Measurements from ENCODE around the gene ARMC3. TPM values are rescaled to one million over a fixed set of nuclear protein-coding genes. Genes with fewer than 3 reads are reported as not detected.
"Not testable (repeated sequence)": the region's sequence is repeated elsewhere in the genome, so short reads cannot be mapped to it uniquely, and the experiment has no call there.

The ARMC3 gene
- total RNA-seq, 1 donor from 2014 or later = 0.38 TPM

GRCh38 chr10:22913474-22914092, 14.3 kb upstream of the ARMC3 start:
- intact Hi-C loops (cut with DNase I) = no loop called here
- no peak for DNase-seq (ENCODE audit: low spot score)

- intact Hi-C loops (cut with DNase I) = no loop called here
- DNase-seq (ENCODE audit: low spot score) = no peak
These were observed 12.5 kb upstream of the ARMC3 start for GRCh38 chr10:22915314-22915713.

GRCh38 chr10:22925088-22925487, 2.8 kb upstream of the ARMC3 start:
- intact Hi-C loops (cut with DNase I) = no loop called here
- no peak for DNase-seq (ENCODE audit: low spot score)

GRCh38 chr10:22927166-22927565, 687 bp upstream of the ARMC3 start:
- intact Hi-C loops (cut with DNase I) = no loop called here
- DNase-seq (ENCODE audit: low spot score) = no peak

- DNase-seq (ENCODE audit: low spot score); intact Hi-C loops (cut with DNase I): not testable (repeated sequence)
These were observed 1.2 kb downstream of the ARMC3 start for GRCh38 chr10:22929053-22929452.

GRCh38 chr10:22931948-22932347, 4.1 kb downstream of the ARMC3 start:
- DNase-seq (ENCODE audit: low spot score) = no peak
- intact Hi-C loops (cut with DNase I) = no loop called here

GRCh38 chr10:22932626-22933370, 4.9 kb downstream of the ARMC3 start:
- no peak for DNase-seq (ENCODE audit: low spot score)

GRCh38 chr10:22934726-22935125, 6.9 kb downstream of the ARMC3 start:
- intact Hi-C loops (cut with DNase I) = no loop called here
- DNase-seq (ENCODE audit: low spot score) = no peak

More at GRCh38 chr10:22932626-22933370, 4.9 kb downstream of the ARMC3 start:
- intact Hi-C loops (cut with DNase I) = no loop called here

- intact Hi-C loops (cut with DNase I) = no loop called here
- DNase-seq (ENCODE audit: low spot score) = no peak
These were observed 14.6 kb downstream of the ARMC3 start for GRCh38 chr10:22942437-22942836.

- intact Hi-C loops (cut with DNase I) = no loop called here
- no peak for DNase-seq (ENCODE audit: low spot score)
These were observed 18.3 kb downstream of the ARMC3 start for GRCh38 chr10:22945934-22946673.

- intact Hi-C loops (cut with DNase I) = no loop called here
- no peak for DNase-seq (ENCODE audit: low spot score)
These were observed 27.1 kb downstream of the ARMC3 start for GRCh38 chr10:22954970-22955369.

- no peak for DNase-seq (ENCODE audit: low spot score)
- intact Hi-C loops (cut with DNase I) = no loop called here
These were observed 30.5 kb downstream of the ARMC3 start for GRCh38 chr10:22958338-22958737.

- intact Hi-C loops (cut with DNase I) = no loop called here
- DNase-seq (ENCODE audit: low spot score) = no peak
These were observed 31.4 kb downstream of the ARMC3 start for GRCh38 chr10:22959292-22959691.

GRCh38 chr10:22959950-22960349, 32.1 kb downstream of the ARMC3 start:
- intact Hi-C loops (cut with DNase I) = no loop called here
- DNase-seq (ENCODE audit: low spot score) = no peak

GRCh38 chr10:22962817-22963216, 35.0 kb downstream of the ARMC3 start:
- intact Hi-C loops (cut with DNase I) = no loop called here
- DNase-seq (ENCODE audit: low spot score) = no peak

- DNase-seq (ENCODE audit: low spot score) = no peak
- intact Hi-C loops (cut with DNase I) = no loop called here
These were observed 41.9 kb downstream of the ARMC3 start for GRCh38 chr10:22969704-22970103.

GRCh38 chr10:22976534-22976933, 48.7 kb downstream of the ARMC3 start:
- no peak for DNase-seq (ENCODE audit: low spot score)

GRCh38 chr10:22977751-22978150, 49.9 kb downstream of the ARMC3 start:
- DNase-seq (ENCODE audit: low spot score) = no peak
- intact Hi-C loops (cut with DNase I) = no loop called here

More at GRCh38 chr10:22976534-22976933, 48.7 kb downstream of the ARMC3 start:
- intact Hi-C loops (cut with DNase I) = no loop called here

- intact Hi-C loops (cut with DNase I) = no loop called here
- no peak for DNase-seq (ENCODE audit: low spot score)
These were observed 50.4 kb downstream of the ARMC3 start for GRCh38 chr10:22978287-22978686.

- intact Hi-C loops (cut with DNase I) = no loop called here
- no peak for DNase-seq (ENCODE audit: low spot score)
These were observed 51.1 kb downstream of the ARMC3 start for GRCh38 chr10:22978918-22979317.

GRCh38 chr10:22980822-22981221, 53.0 kb downstream of the ARMC3 start:
- intact Hi-C loops (cut with DNase I) = loop anchor here (10.0 kb wide), 1 partner anchor 406 kb away; no protein-coding TSS in a partner anchor
- no peak for DNase-seq (ENCODE audit: low spot score)
